GM18870 (cell line): ENCODE results near the gene RPGR.

Experiments
- ATAC-seq: cut with Tn5 transposase; IDR thresholded peaks from one replicate; pipeline ENCODE4 v1.9.1; 2021; ENCODE audit warnings: moderate library complexity; ENCODE audit not compliant: unreplicated experiment

The RPGR gene

GRCh38 chrX:38332505-38332904 is 5.2 kb upstream of the RPGR start:
- peak; percentile 74 for ATAC-seq

GRCh38 chrX:38327775-38328081 is 419 bp upstream of the RPGR start:
- no peak for ATAC-seq

GRCh38 chrX:38326086-38326485 is 1.2 kb downstream of the RPGR start:
- ATAC-seq: no peak

DNA sequence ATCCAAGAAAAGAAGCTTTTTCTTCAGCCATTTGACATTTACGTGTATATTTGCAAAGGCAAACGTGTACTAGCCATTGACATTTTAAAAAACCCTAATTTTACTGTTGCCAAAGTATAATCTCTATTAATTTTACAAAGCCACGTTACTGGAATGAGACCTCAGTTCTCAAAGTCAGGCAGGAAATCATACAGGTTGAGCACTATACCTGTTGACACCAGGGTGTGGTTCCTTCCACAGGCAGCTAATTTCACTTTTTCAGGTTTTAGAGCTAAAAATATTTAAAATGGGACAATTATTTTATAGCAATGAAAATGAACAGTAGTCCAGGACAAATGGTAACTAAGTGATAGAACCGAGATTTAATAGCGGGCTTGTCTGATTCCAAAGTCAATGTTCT is 6.5 kb downstream of the RPGR start:
- no peak for ATAC-seq

- ATAC-seq: no peak
Observed at GRCh38 chrX:38318606-38319005, 8.7 kb downstream of the RPGR start.

DNA sequence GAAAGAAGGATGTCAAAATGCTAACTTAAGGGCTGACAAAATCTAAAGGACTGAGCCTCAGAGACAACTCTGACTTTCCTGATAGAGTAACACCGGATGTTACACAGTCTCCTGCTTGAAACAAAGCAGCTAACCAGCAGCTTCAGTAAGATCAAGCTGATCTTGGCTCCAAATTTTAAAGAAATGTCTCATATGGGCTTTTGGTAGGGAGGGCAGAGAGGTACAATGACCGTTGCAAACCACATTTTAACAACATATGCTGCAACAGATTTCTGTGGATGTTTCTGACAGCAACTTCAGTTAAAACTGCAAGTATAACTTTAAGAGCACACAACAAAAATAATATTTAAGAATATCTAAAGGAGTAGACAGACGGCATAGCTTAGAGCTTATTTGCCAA is 9.1 kb downstream of the RPGR start:
- no peak for ATAC-seq

GRCh38 chrX:38315186-38315585 is 12.1 kb downstream of the RPGR start:
- no peak for ATAC-seq

DNA sequence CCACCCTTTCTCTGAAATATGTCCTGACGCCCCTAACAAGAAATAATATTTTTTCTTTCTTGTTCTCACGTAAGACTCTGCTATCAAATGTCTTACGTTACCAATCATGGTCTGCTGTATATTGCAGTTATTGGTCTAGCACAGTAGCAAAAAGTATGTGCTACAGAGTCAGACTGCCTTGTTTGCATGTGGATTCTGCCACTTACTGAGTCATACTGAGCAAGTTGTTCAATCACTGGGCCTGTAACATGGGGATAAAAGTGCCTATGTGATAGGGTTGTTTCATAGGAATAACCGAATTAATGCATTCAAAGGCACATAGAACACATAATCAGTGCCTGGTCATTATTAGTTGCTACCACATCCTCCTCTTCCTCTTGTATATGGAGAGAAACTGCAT is 14.1 kb downstream of the RPGR start:
- no peak for ATAC-seq

DNA sequence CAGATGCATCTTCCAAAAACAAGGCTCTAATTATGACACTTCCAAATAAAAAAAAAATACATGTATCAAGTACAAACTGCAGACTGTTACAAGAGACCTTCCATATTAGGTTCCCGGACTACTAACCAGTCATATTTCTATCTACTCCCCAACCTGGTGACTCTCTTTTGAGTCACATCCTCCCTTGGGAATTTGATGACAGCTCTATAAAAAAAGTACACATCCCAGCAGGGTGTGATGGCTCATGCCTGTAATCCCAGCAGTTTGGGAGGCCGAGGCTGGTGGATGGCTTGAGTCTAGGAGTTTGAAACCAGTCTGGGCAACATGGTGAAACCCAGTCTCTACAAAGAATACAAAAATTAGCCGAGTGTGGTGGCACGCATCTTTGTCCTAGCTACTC is 14.9 kb downstream of the RPGR start:
- no peak for ATAC-seq

DNA sequence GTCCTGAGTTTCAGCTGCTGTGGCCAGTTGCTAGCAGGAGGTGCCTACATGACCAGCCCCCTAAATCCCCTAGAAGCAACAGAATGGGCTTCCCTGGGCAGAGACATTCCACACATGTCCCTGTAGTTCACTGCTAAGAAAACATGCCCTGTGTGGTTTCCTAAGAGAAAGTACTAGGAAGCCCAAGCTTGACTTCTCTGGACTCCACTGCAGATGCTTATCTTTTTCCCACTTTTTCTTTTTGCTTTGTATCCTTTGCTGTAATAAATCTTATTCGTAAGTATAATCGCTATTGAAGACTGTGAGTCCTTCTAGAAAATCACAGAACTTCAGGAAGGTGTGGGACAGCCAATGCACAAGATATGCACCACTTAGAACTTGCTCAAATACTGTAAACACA is 15.6 kb downstream of the RPGR start:
- no peak for ATAC-seq

GRCh38 chrX:38305971-38306370 is 21.3 kb downstream of the RPGR start:
- ATAC-seq: no peak

DNA sequence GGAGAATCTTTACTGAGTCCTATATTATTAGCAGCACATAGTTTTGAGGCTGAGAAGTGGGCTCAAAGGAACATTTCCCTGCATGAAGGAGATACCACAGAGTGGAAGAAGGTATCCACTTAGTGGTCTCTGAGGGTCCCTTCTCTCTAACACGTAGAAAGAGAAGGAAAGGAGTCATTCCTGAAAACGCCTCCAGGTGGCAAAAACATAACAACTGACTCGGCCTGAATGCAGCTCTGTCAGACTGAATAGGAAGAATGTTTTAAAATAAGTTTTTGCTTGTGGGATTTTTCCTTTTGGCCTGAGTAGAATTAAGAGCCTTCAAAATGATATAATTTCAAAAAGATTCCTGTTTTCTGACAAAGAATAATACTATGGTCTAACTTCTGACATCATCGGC is 23.3 kb downstream of the RPGR start:
- no peak for ATAC-seq

- no peak for ATAC-seq
Observed at GRCh38 chrX:38293741-38294140, 33.6 kb downstream of the RPGR start.

DNA sequence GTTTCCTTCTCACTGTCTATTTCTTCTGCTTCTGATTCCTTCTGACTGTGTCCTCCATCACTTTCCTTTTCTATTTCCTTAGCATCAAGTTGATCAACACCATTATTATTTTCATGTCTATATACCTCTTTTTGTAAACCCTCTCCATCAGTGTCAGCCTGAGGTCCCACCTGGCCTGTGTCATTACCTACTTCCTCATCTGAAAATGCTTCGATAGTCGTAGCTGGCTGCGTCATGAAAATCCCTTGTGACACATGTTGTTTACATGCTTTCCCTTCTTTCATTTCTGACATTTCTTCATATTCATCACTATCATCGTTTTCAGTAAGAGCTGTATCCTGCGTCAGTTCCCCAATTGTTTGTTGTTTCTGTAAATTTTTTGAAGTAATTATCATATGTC is 39.6 kb downstream of the RPGR start:
- no peak for ATAC-seq

DNA sequence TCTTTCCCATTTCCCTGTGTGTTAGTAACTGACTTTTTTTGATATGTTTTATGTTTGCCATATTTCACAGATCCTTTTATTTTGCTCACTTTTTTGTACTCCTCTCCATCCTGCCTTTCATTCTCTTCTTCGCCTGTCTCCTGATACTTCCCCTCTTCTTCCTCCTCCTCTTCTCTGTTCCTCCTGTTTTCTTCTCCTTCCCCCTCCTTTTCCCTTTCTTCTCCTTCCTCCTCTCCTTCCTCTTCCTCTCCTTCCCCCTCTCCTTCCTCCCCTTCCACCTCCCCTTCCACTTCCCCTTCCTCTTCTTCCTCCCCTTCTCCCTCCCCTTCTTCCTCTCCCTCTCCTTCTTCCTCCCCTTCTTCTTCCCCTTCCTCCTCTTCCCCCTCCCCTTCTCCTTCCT is 41.7 kb downstream of the RPGR start:
- no peak for ATAC-seq

DNA sequence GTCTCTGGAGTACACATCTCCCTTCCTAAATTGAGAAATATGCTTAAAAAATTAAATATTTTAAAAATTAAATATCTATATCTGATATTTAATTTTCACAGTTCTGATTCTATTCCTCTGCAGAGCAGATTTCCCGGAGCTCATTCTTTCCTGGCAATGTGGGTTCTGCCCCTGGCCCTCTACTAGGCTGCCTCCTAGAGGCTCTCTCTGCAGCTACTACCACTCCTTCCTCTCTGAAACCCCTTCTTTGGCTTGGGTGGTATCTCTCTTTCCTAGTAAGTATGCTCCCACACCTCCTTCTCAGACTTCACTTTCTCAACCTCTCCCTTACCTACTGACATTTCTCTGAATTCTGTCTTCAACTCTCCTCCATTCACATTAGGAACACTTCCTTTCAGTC is 45.3 kb downstream of the RPGR start:
- ATAC-seq: no peak

DNA sequence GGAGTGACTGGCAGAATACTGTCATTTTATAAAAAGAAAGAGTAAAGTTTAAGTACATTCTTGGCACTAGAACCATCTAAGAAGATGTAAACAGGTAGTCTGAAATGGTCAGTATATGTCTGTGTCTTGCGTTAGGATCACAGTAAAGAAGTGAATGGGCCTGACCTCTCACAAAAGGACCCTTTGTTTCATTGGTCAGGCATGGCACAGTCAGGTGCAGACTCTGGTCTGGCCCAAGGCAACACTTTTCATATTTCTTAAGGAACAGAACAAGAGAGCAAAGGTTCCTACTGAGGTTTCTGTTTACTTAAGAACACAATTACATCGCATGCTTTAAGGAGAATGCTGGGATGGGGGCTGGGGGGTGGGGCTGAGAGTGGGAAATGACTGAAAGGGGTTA is 48.1 kb downstream of the RPGR start:
- ATAC-seq: no peak

GRCh38 chrX:38278682-38279081 is 48.6 kb downstream of the RPGR start:
- ATAC-seq: no peak

DNA sequence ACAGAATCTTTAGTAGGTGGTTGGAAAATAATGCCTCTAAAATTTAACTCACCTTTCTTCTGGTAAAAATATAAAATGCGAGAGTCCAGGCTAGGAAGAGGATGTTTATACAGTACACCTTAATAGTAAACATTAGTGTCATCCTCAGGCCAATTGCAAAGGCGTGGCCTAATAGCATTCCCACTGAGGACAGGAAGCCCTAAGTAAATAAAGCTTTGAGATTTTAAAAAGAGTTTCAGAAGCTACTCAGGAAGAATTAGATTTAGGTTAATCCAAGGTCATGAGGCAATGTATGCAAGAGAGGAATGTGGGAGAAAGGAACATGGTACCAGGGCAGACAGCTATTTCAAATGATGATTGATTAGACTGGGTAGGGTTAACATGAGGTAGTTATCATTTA is 49.5 kb downstream of the RPGR start:
- no peak for ATAC-seq

DNA sequence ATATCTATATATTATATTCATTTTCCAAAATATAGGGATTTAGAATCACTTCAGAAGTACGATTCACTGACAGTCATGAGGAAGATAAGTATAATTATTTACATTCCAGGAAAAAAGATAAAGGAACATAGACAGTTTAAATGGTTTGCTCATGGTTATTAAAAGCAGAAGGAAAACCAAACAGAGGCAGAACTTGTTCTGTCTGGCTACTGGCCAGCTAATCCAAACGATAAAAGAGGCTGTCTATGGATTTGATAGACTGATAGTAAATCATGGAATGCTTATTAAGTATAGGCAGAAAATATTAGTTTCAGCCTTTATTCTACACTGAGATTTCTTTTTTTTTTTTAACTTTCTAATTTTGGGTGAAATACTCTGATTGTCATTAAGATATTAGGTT is 50.2 kb downstream of the RPGR start:
- ATAC-seq: no peak

- ATAC-seq: no peak
Observed at GRCh38 chrX:38276089-38276488, 51.2 kb downstream of the RPGR start.

DNA sequence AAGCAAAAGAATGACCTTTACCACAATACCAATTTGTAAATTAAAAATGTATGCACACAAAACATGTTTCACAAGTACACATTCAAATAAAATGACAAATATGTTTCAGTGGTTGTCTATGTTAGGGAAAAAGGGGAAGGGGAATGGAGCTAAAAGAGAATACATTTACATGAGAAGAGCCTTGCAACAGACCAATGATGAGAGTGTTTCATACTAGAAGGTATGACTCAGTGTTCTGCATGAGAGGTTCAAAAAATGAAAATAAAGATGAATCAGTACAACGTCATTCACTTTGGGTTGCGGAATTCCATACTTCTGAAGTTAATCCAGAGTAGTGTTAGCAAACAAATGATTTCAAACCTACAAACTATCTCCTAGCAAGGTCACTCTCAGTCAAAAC is 51.7 kb downstream of the RPGR start:
- peak; percentile 45 for ATAC-seq

DNA sequence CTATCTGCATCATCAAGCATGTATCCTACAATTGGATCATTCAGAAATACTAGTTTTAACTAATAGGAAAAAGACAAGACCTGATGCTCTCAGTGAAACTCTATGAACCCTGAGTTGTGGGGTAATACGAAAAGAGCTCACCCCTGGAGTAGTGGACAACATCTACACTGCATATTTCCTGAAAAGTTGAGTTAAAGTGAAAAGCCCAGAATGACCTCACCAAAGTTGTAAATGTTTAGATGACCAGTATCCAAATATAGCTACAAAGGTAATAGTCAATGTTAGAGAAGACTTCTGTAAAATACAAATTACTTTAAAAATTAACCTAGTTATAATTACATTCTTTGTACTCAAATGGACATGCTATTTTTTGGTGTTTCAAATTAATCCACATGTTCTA is 53.9 kb downstream of the RPGR start:
- ATAC-seq: peak; percentile 67

- ATAC-seq: peak; percentile 85
Observed at GRCh38 chrX:38271154-38271716, 56.1 kb downstream of the RPGR start.
